K562 (cell line): ENCODE data around the gene MAP3K15. TPM values are rescaled to one million over a fixed set of nuclear protein-coding genes. Genes with fewer than 3 reads are reported as not detected.

Experiments
- ATAC-seq: fragments of 200-7000 bp; cut with Tn5 transposase; 3 replicates; pipeline ENCODE4 v1.9.1; 2020; ENCODE audit warnings: moderate library complexity
- BruUV-seq: library from RNA; stranded (reverse); fragments of 400-500 nt; replicated peaks from 2 replicates; lab custom pipeline; 2021; lab: Mats Ljungman, UMichigan
- CTCF ChIA-PET: fragments of 300-600 bp; formaldehyde crosslinking; extraction: SDS; loops from one replicate; lab custom pipeline; 2021; ENCODE audit warnings: low intra/inter-chr PET ratio; lab: Yijun Ruan, JAX
- POLR2A ChIA-PET: fragments of 300-600, 350-650 bp; sonication (Branson Sonifier 250); formaldehyde crosslinking; extraction: SDS; loops from one replicate; lab custom pipeline; 2021; ENCODE audit warnings: antibody characterized with exemption, inconsistent platforms; lab: Yijun Ruan, JAX
- DNase-seq, 4 experiments: peaks; one replicate each; pipeline versions ENCODE4 v3.0.0 to v3.0.0-alpha.2; 2011 to 2018; ENCODE audit warnings: low spot score in 3 of 4, mixed read lengths in 3 of 4; ENCODE audit errors: extremely low read depth in 1 of 4
- FAIRE-seq: peaks from 2 replicates; lab custom pipeline; 2011; peaks lifted over from hg19 to GRCh38; lab: Jason Lieb, UNC
- H2AFZ ChIP-seq: 2 replicates; pipeline ENCODE4 v1.6.0; 2011; ENCODE audit warnings: low read depth, low read length, control low read depth, inconsistent platforms
- H3K27ac ChIP-seq: fragments of 200-600 bp; 3 replicates; pipeline ENCODE4 v1.8.0; 2011; ENCODE audit warnings: low read depth, mild to moderate bottlenecking, control low read depth, inconsistent platforms, low read length, moderate library complexity, mixed read lengths; ENCODE audit errors: extremely low read depth
- H3K27me3 ChIP-seq, 2 experiments: fragments of 300-600 bp in 1 of 2; 2 replicates in 1 of 2; 3 replicates in 1 of 2; pipeline versions ENCODE4 v1.6.0 to v1.8.0; 2011; ENCODE audit warnings: inconsistent platforms in 2 of 2, low read length in 2 of 2, mild to moderate bottlenecking in 1 of 2, mixed read lengths in 1 of 2, moderate library complexity in 1 of 2; ENCODE audit not compliant: control insufficient read depth in 2 of 2, insufficient read depth in 2 of 2
- H3K36me3 ChIP-seq: fragments of 300-600 bp; 3 replicates; pipeline ENCODE4 v1.8.0; 2011; ENCODE audit warnings: mild to moderate bottlenecking, low read length, inconsistent platforms; ENCODE audit not compliant: control insufficient read depth, insufficient read depth
- H3K4me1 ChIP-seq, 2 experiments: fragments of 200-600 bp in 1 of 2; replicated peaks in 1 of 2; 2 replicates in 1 of 2; 3 replicates in 1 of 2; pipeline versions ENCODE4 v1.5.1 to v1.8.0; 2011; ENCODE audit warnings: inconsistent platforms in 2 of 2, low read length in 2 of 2, mild to moderate bottlenecking in 1 of 2, mixed read lengths in 1 of 2, moderate library complexity in 1 of 2; ENCODE audit not compliant: control insufficient read depth in 2 of 2, insufficient read depth in 2 of 2
- H3K4me2 ChIP-seq: 2 replicates; pipeline ENCODE4 v1.6.1; 2011; ENCODE audit warnings: low read length, control low read depth, inconsistent platforms, mixed read lengths; ENCODE audit not compliant: insufficient read depth
- H3K4me3 ChIP-seq: fragments of 200-600 bp; sonication (generic), shearing (Covaris generic); 2 replicates; pipeline ENCODE4 v1.5.1; 2016; ENCODE audit warnings: control low read depth, inconsistent platforms
- H3K79me2 ChIP-seq: fragments of 200-600 bp; 3 replicates; pipeline ENCODE4 v1.8.0; 2011; ENCODE audit warnings: low read length, inconsistent platforms; ENCODE audit not compliant: control insufficient read depth, insufficient read depth
- H3K9ac ChIP-seq, 2 experiments: 2 replicates each; pipeline versions ENCODE4 v1.6.0 to v1.6.1; 2011; ENCODE audit warnings: low read depth in 2 of 2, low read length in 2 of 2, control low read depth in 1 of 2, inconsistent platforms in 1 of 2, mild to moderate bottlenecking in 1 of 2, mixed read lengths in 1 of 2; ENCODE audit not compliant: insufficient read depth in 1 of 2
- H3K9me1 ChIP-seq: one replicate; pipeline ENCODE4 v1.6.0; 2011; ENCODE audit warnings: inconsistent platforms, mild to moderate bottlenecking, low read length, moderate library complexity; ENCODE audit not compliant: control insufficient read depth, insufficient read depth
- H3K9me3 ChIP-seq: replicated peaks from 2 replicates; pipeline ENCODE4 v1.5.1; 2011; ENCODE audit warnings: low read depth, low read length, inconsistent platforms; ENCODE audit not compliant: control insufficient read depth, insufficient read depth
- H4K20me1 ChIP-seq: replicated peaks from 2 replicates; pipeline ENCODE4 v1.6.1; 2011; ENCODE audit warnings: low read length, inconsistent platforms, mixed read lengths; ENCODE audit not compliant: control insufficient read depth, insufficient read depth
- ADNP ChIP-seq: fragments of 200-800 bp; sonication (Bioruptor generic); IDR thresholded peaks from 2 replicates; pipeline ENCODE4 v1.6.1; 2016; ENCODE audit warnings: missing genetic modification characterization, missing compliant biosample characterization
- BHLHE40 ChIP-seq: IDR thresholded peaks from 2 replicates; pipeline ENCODE4 v1.6.1; 2011; ENCODE audit warnings: low read length, improper control_type of control experiment
- KAT7 ChIP-seq: sonication (generic); formaldehyde crosslinking; IDR thresholded peaks from 2 replicates; pipeline ENCODE4 v1.8.0; 2022; ENCODE audit warnings: missing genetic modification reagents, mild to moderate bottlenecking, borderline replicate concordance
- KLF10 ChIP-seq: fragments of 250-450 bp; sonication (Bioruptor Pico); IDR thresholded peaks from 2 replicates; pipeline ENCODE4 v1.6.1; 2021; ENCODE audit warnings: matching md5 sums
- PHF20 ChIP-seq: fragments of 450-650 bp; IDR thresholded peaks from 2 replicates; pipeline ENCODE4 v1.6.1; 2018; ENCODE audit not compliant: partially characterized antibody
- RB1 ChIP-seq: fragments of 450-650 bp; IDR thresholded peaks from 2 replicates; pipeline ENCODE4 v1.6.1; 2017; ENCODE audit warnings: low read depth, mild to moderate bottlenecking
- SMARCE1 ChIP-seq: fragments of 450-650 bp; IDR thresholded peaks from 2 replicates; pipeline ENCODE4 v1.7.1; 2016; ENCODE audit warnings: mild to moderate bottlenecking
- SP2 ChIP-seq: IDR thresholded peaks from 2 replicates; pipeline ENCODE4 v1.6.1; 2011; ENCODE audit warnings: mild to moderate bottlenecking, low read depth, low read length, moderate library complexity; ENCODE audit not compliant: poor library complexity, severe bottlenecking; ENCODE audit errors: extremely low read depth
- XRCC3 ChIP-seq: fragments of 450-650 bp; IDR thresholded peaks from 2 replicates; pipeline ENCODE4 v1.6.1; 2017; ENCODE audit warnings: mild to moderate bottlenecking, moderate library complexity
- ZNF124 ChIP-seq: sonication (generic); formaldehyde crosslinking; IDR thresholded peaks from 2 replicates; pipeline ENCODE4 v1.8.1; 2022; ENCODE audit warnings: missing genetic modification reagents
- ZNF133 ChIP-seq: fragments of 250-450 bp; sonication (Bioruptor Pico); IDR thresholded peaks from 2 replicates; pipeline ENCODE4 v1.4.0; 2020; ENCODE audit warnings: mild to moderate bottlenecking
- WGBS: fragments of 100-300 bp; shearing (Covaris generic); methylation state at CpG from one replicate; pipeline ENCODE4 v1.1.6; 2016; ENCODE audit warnings: low coverage, mixed read lengths; ENCODE audit not compliant: insufficient coverage; ENCODE audit errors: missing lambda C conversion rate; 5-methylcytosine and 5-hydroxymethylcytosine counted together
- in situ Hi-C: fragments of 300-500 bp; cut with MboI; formaldehyde crosslinking; loops from 4 replicates; pipeline ENCODE4 v1.15.0; 2018; ENCODE audit warnings: inconsistent platforms, mixed read lengths
- intact Hi-C: fragments of 100-400 bp; cut with micrococcal nuclease; formaldehyde crosslinking; loops from 2 replicates; pipeline ENCODE4 v1.14.2; 2022
- polyA plus RNA-seq, 8 experiments: library from polyadenylated mRNA; depleted of rRNA in 4 of 8; stranded (reverse) in 5 of 8; unstranded in 3 of 8; fragments of >200 nt; fragmentation: Nextera tagmentation in 2 of 8; fragmentation: Illumina TruSeq in 1 of 8; extraction: Ambion mirVana in 2 of 8; extraction: Trizol in 1 of 8; gene quantifications; 2 replicates each; pipeline versions ENCODE4 v1.2.1 to v1.2.3, GENCODE V29; 2011 to 2014; ENCODE audit warnings: inconsistent platforms in 1 of 8, missing spikeins in 1 of 8
- total RNA-seq, 7 experiments: library from RNA; depleted of rRNA in 6 of 7; stranded (reverse); fragments of >200 nt in 6 of 7; fragmentation: Illumina TruSeq in 2 of 7; extraction: Trizol in 2 of 7; gene quantifications; 2 replicates each; pipeline versions ENCODE4 v1.2.1 to v1.2.3, GENCODE V29; 2011 to 2021; ENCODE audit warnings: low replicate concordance in 1 of 7

The MAP3K15 gene
- total and polyA plus RNA-seq, 9 of the 15 experiments (the other 6 are each of a cell fraction or from before 2014, with no cell fraction given) = 0.03 to 0.29 (median 0.14) TPM; not detected in 5

GRCh38 chrX:19548934-19549333 is 33.6 kb upstream of the MAP3K15 start:
- ATAC-seq = no peak
- Histone ChIP-seq H3K9ac (no peak overlapping the region), H2AFZ (no peak overlapping the region), H4K20me1 (no peaks in the 10 kb centered on the region; the same call in 1 of the 2 replicates), H3K36me3 (no peaks in the 10 kb centered on the region), H3K9me3 (no peaks in the 10 kb centered on the region), H3K27me3 (peaks cover 0 to 16% of the 10 kb centered on the region in 2 experiments; a peak in 2 of 5 replicates), H3K9me1 (no peaks in the 10 kb centered on the region), H3K4me1 (no peaks in the 10 kb centered on the region), H3K27ac (no peak overlapping the region), H3K79me2 (no peaks in the 10 kb centered on the region), H3K4me3 (no peak overlapping the region), H3K4me2 (no peak overlapping the region)
- 6% methylated on average over 6 of the region's 6 CpGs for WGBS
- intact Hi-C loops = no loop called here
- BruUV-seq = no TSS peak
- no peak for FAIRE-seq
- DNase-seq = no peak
- CTCF ChIA-PET = no interaction called here
- TF ChIP-seq BHLHE40 = no peak
- no peak for TF ChIP-seq ZNF133 (CRISPR knock-in tag)
- TF ChIP-seq KLF10 = no peak
- no peak for TF ChIP-seq KAT7 (CRISPR knock-in tag)
- no peak for TF ChIP-seq SMARCE1
- TF ChIP-seq ADNP (tag) = no peak
- TF ChIP-seq XRCC3 = no peak
- TF ChIP-seq SP2 = no peak
- no peak for TF ChIP-seq ZNF124 (CRISPR knock-in tag)
- TF ChIP-seq RB1 = no peak
- TF ChIP-seq PHF20 = no peak
- POLR2A ChIA-PET = no interaction called here
- in situ Hi-C loops = no loop called here
